HT1080 (cell line): ENCODE results near the gene SETMAR. TPM values are rescaled to one million over a fixed set of nuclear protein-coding genes. Genes with fewer than 3 reads are reported as not detected.
"Not testable (repeated sequence)": the region's sequence is repeated elsewhere in the genome, so short reads cannot be mapped to it uniquely, and the experiment has no call there.

Source experiments
- DNase-seq: peaks from one replicate; pipeline ENCODE4 v3.0.0-alpha.2; 2015; ENCODE audit warnings: low read depth
- polyA plus RNA-seq, 2 experiments: library from polyadenylated mRNA; depleted of rRNA; stranded (reverse); fragments of >200 nt; gene quantifications; 2 replicates each; pipeline ENCODE4 v1.2.3, GENCODE V29; 2015
- total RNA-seq: library from RNA; depleted of rRNA; stranded (reverse); fragments of >200 nt; shearing (Covaris generic); gene quantifications from 2 replicates; pipeline ENCODE4 v1.2.3, GENCODE V29; 2014; rRNA removed

Gene SETMAR
- 13.7 and 14.8 TPM in 2 replicates for total RNA-seq
- polyA plus RNA-seq (2015; cell fraction: cytosol; rRNA removed), result 7.6 and 8.7 TPM in 2 replicates
- 10.3 and 13.5 TPM in 2 replicates for polyA plus RNA-seq (2015; cell fraction: nucleus; rRNA removed)

GRCh38 chr3:4303187-4304123 is at the start of gene SETMAR:
TSS of gene SETMAR (plus strand) at chr3:4303369. CDS start at chr3:4303371, 2 bp downstream.
- DNase-seq, result peak; percentile 81

DNA sequence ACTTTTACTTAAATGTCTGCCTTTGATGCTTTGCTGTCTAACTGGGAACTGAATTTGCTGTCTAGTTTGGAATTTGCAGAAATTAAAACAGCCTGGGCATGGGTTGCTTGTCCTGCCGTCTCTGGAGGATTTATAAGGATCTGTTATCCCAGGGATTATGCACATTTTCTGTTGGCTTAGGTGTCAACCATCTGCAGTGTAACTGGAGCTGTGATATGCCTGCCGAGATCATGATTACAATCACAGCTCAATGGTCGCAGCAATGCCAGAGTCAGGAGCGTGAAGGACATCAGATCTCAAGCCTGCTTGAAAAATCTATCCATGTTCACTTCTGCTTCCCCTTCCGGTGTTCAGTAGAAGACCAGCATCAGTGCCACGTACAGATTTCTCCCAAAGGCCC is 41.8 kb upstream of the SETMAR start:
- no peak for DNase-seq

DNA sequence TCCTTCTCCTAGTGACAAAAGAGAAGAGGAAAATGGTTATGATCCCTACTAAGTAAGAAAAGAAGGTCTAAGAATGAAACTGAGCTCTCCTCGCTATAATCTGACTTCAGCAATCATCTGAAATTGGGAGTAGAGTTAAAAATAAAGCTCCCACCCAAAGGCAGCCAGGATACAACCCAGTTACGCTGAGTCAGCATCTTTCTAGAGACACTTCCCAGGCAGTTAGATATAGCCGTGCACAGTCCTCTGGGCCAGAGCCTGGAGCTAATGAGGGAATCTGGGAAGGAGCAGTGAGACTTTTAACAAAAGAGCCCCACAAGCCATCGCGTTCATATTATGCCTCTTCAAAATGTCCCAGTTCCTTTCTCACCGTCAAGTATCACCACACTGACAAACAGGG is 39.1 kb upstream of the SETMAR start:
- DNase-seq, result no peak

GRCh38 chr3:4270720-4271119 is 32.4 kb upstream of the SETMAR start:
- no peak for DNase-seq

DNA sequence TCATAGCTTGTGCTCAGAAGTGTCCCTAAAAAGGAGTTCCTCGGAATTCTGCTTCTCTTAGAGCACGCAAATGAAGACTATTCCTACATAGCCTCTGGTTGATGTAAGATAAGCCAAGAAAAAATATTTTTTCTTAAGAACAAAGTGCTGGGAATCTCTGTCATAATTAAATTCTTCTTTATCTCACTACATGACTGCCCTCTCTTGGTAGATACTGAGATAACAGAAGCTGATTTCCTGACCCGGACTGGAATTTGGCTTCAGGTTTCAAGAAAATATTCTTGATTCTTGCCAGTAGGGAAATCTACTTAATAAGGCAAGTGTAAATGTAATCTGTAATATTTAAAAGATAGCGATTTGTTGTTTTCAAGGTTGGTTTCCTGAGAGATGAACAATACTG is 31.3 kb upstream of the SETMAR start:
- peak; percentile 42 for DNase-seq

GRCh38 chr3:4279516-4280105 is 23.6 kb upstream of the SETMAR start:
- no peak for DNase-seq

DNA sequence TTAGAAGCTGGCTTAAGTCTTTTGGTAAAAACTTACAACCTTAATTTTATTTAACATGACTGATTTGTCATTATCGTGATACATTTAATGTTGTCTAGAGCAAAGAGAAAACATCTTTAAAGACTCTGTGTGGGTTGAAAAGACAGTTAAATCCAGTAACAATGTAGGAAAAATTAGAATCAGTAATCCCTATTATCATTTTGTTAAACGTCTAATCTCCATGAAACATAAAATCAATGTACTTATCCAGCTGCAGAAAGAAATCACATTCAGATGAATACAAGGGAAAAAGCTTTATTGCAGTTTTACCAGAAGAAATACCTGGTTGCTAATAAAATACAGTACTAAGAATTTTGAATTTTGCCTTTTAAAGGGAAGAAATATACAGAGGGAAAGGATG is 21.2 kb upstream of the SETMAR start:
- DNase-seq, result no peak

GRCh38 chr3:4284865-4285264 is 18.3 kb upstream of the SETMAR start:
- DNase-seq, result no peak

GRCh38 chr3:4289044-4289443 is 14.1 kb upstream of the SETMAR start:
- DNase-seq, result no peak

GRCh38 chr3:4290272-4290893 is 12.8 kb upstream of the SETMAR start:
- peak; percentile 38 for DNase-seq

DNA sequence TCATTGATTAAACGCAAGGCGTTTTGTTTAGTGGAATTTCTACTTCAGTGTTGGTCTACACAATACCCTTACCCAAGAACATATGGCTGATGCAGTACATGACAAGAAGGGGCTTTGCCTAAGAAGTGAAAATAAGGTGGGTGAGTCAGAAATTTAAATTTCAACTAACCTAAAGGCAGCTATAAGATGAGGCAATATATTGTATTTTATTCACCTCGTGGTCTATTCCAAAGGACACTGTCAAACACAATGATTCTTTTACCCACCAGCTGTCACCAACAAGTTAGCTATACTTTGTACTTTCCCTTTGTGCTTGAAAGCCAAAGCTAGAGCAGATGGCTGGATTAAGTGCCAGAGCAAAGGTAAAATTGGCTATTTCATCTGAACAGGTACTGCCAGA is 10.9 kb upstream of the SETMAR start:
- no peak for DNase-seq

DNA sequence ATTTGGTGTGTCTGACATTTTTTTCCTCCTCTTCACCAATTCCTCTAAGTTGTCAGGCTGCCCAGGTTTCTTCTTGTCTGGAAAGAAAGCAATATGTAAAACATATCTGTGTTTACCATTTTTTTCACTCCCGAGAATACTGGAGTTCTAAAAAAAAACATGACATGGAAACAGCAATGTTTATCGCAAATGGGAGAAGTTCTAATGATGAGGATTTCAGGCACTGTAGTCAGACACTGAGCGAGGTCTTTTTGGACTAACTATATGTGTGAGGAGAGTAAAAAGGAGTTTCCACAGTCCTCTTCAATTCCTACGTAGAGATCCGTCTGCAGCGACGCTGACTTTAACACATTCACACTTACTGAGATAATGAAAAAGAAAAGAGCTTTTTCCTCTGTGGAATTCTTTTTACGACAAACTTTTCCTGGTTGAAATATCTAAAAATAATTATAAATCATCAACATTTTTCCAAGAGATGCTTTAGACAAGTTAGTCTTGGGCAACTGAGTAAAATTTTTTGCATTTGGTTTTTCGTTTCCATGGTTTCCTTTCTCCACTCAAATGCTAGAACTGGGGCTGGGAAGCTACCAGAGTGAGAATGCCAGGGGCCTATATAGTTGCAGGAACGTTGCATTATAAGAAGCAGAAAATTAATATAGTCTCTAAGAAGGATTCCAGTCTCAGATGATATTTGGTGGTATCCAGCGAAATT is 8.4 kb upstream of the SETMAR start:
- no peak for DNase-seq

DNA sequence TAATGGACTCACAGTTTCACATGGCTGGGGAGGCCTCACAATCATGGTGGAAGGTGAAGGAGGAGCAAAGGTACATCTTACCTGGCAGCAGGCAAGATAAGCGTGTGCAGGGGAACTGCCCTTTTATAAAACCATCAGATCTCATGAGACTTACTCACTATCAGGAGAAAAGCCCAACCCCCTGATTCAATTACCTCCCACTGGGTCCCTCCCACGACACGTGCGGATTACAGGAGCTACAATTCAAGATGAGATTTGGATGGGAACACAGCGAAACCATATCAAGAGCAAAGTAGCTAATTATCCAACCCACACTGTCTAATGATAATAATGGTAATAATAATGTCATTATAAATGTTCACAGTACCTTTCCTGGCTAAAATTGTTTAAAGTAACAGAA is 6.7 kb upstream of the SETMAR start:
- not testable (repeated sequence) for DNase-seq

DNA sequence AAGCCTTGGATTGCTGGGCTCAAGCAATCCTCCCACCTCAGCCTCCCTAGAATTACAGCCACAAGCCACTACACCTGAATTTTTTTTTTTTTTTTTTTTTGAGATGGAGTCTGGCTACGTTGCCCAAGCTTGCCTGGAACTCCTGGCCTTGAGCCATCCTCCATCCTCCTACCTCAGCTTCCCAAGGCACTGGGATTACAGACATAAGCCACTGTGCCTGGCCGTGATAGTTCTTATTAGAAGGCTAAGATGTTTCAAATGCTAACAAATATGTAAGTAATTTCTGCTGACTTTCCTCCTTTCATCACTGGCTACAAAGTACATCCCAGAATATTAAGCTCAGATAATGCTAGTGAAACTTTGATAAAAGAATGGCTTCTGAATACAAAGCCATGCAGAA is 5.7 kb upstream of the SETMAR start:
- no peak for DNase-seq

DNA sequence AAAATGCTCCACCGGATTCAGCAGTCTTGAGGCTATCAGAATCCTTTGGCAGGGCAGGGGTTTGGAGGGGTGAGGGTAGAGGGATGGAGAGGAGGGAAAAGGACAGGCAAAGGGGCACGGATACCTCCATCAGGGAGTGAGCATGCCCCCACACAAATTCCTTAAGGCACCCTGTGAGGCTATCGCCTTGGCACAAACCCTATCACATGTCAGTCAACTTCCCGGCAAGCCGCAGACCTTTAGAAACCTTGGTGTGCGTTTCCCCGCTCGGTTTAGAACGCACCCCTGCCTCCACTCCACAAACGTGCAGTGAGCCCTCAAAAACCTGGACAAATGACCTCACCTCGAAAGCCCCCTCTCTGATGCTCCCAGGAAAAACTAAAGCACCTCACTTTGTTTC is 422 bp upstream of the SETMAR start:
- DNase-seq, result no peak

DNA sequence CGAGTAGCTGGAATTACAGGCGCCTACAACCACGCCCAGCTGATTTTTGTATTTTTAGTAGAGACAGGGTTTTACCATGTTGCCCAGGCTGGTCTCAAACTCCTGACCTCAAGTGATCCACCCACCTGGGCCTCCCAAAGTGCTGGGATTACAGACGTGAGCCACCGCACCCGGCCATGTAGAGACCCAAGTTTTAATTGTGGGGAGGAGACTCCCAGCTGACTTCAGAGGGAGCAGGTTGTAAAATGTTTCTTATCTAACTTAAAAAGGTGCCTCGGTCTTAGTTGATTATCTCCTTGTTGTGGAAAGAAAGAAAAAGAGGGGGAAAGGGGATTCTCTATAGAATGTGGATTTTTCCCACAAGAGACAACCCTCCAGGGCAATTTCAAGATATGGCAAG is 2.0 kb downstream of the SETMAR start:
- not testable (repeated sequence) for DNase-seq

DNA sequence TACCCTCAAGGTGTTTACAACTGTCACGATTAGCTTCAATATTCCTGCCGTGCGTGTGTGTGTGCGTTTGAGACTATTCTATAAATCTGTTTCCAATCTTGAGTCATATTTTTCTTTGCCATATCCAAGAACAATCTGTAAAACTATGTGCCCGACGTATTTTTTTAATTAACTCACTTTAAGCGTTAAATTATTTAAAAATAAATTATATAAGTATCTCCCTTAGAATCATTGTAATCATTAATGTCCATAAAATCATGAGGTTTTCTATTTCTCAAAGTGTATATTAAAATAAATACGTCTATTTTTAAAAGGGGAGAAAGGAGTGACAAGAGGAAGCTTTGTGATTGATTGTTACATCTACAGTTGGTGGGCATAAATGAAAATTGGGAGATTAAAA is 2.9 kb downstream of the SETMAR start:
- DNase-seq, result no peak

DNA sequence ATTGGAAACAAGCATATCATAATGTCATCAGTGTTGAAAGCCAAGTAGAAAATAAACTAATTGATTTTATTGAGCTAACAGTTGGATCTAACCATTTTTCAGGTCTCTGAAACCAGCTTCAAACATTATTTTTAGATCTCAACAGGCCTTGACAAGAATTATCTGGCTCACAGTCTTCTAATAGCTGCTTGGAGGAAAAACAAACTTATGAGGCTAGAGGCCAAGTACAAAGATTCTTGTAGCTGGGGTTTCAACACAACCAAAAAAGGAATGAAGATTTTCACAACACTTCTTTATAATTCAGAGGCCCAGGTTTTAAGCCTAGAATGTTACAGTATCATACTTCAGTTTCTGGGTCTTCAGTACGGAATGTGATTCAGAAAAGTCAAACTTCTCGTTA is 3.7 kb downstream of the SETMAR start:
- DNase-seq, result no peak

- no peak for DNase-seq
These were observed 6.4 kb downstream of the SETMAR start for GRCh38 chr3:4309491-4310128.

- DNase-seq, result no peak
These were observed 7.8 kb downstream of the SETMAR start for GRCh38 chr3:4310971-4311370.

GRCh38 chr3:4311496-4311895 is 8.3 kb downstream of the SETMAR start:
- DNase-seq, result no peak
